ENCODE measurements around the gene UBASH3B.

Gene UBASH3B

GRCh38 chr11:122628810-122629555 lies 26.5 kb upstream of the UBASH3B start:
- TF ChIP-seq L3MBTL2 (conservative IDR thresholded peaks at IDR 0.05) (no peak), ZNF384 (IDR thresholded peaks at IDR 0.05) (no peak), FOXK2 (IDR thresholded peaks at IDR 0.05) (no peak), FOXM1 (IDR thresholded peaks at IDR 0.05; ENCODE audit: borderline replicate concordance) (no peak), BHLHE40 (IDR thresholded peaks at IDR 0.05; ENCODE audit: borderline replicate concordance) (no peak), ELF4 (IDR thresholded peaks at IDR 0.05) (no peak), HDGF (IDR thresholded peaks at IDR 0.05; ENCODE audit: borderline replicate concordance) (no peak), SP1 (IDR thresholded peaks at IDR 0.05) (no peak), FOXA1 (IDR thresholded peaks at IDR 0.05) (no peak)
- ChIA-PET POLR2A (no interaction called here), CTCF (interaction anchor here (0.6 to 2.7 kb wide), 10 partner anchors 10 to 225 kb away, joined by 3 to 23 read pairs (median 3); no protein-coding TSS in a partner anchor)
- peak; percentile 78 for DNase-seq (ENCODE audit: extremely low spot score)

- CTCF ChIA-PET, result interaction anchor here (0.6 kb wide), 1 partner anchor 123 kb away, joined by 3 read pairs; no protein-coding TSS in a partner anchor
- no peak for TF ChIP-seq BHLHE40 (IDR thresholded peaks at IDR 0.05; ENCODE audit: borderline replicate concordance)
- POLR2A ChIA-PET, result no interaction called here
- no peak for DNase-seq (ENCODE audit: extremely low spot score)
These were observed 23.2 kb upstream of the UBASH3B start for GRCh38 chr11:122632181-122632824.

GRCh38 chr11:122633219-122633829 lies 22.2 kb upstream of the UBASH3B start:
- DNase-seq (ENCODE audit: extremely low spot score), result peak; percentile 46
- ChIA-PET CTCF (interaction anchor here (0.6 to 1.5 kb wide), 3 partner anchors 122 to 148 kb away, joined by 3 read pairs; no protein-coding TSS in a partner anchor), POLR2A (no interaction called here)
- TF ChIP-seq FOXA1 (IDR thresholded peaks at IDR 0.05), result no peak
- TF ChIP-seq TARDBP (IDR thresholded peaks at IDR 0.05), result no peak
- no peak for TF ChIP-seq ZNF384 (IDR thresholded peaks at IDR 0.05)
- no peak for TF ChIP-seq NFRKB (IDR thresholded peaks at IDR 0.05)

GRCh38 chr11:122634501-122634900 lies 21.0 kb upstream of the UBASH3B start:
- POLR2A ChIA-PET, result no interaction called here

GRCh38 chr11:122637541-122637940 lies 18.0 kb upstream of the UBASH3B start:
- ChIA-PET CTCF (interaction anchor here (1.2 kb wide), 1 partner anchor 144 kb away, joined by 5 read pairs; no protein-coding TSS in a partner anchor), POLR2A (no interaction called here)
- no peak for DNase-seq (ENCODE audit: extremely low spot score)
- TF ChIP-seq LEF1 (IDR thresholded peaks at IDR 0.05; ENCODE audit: borderline replicate concordance), result no peak
- no peak for TF ChIP-seq L3MBTL2 (conservative IDR thresholded peaks at IDR 0.05)
- no peak for TF ChIP-seq BHLHE40 (IDR thresholded peaks at IDR 0.05; ENCODE audit: borderline replicate concordance)
- TF ChIP-seq HDGF (IDR thresholded peaks at IDR 0.05; ENCODE audit: borderline replicate concordance), result no peak
- TF ChIP-seq ZNF384 (IDR thresholded peaks at IDR 0.05), result no peak
- no peak for TF ChIP-seq SP1 (IDR thresholded peaks at IDR 0.05)
- no peak for TF ChIP-seq FOXM1 (IDR thresholded peaks at IDR 0.05; ENCODE audit: borderline replicate concordance)
- TF ChIP-seq CTBP1 (IDR thresholded peaks at IDR 0.05; ENCODE audit: borderline replicate concordance), result no peak
- no peak for TF ChIP-seq FOXK2 (IDR thresholded peaks at IDR 0.05)
- no peak for TF ChIP-seq FOXA1 (IDR thresholded peaks at IDR 0.05)
- TF ChIP-seq ELF4 (IDR thresholded peaks at IDR 0.05), result no peak
- TF ChIP-seq ARNT (IDR thresholded peaks at IDR 0.05), result no peak
- no peak for TF ChIP-seq SUZ12 (IDR thresholded peaks at IDR 0.05)
- TF ChIP-seq PKNOX1 (IDR thresholded peaks at IDR 0.05), result no peak
- TF ChIP-seq TARDBP (IDR thresholded peaks at IDR 0.05), result no peak
- no peak for TF ChIP-seq NFRKB (IDR thresholded peaks at IDR 0.05)

More at GRCh38 chr11:122634501-122634900, 21.0 kb upstream of the UBASH3B start:
- CTCF ChIA-PET, result interaction anchor here (1.5 kb wide), 1 partner anchor 146 kb away, joined by 3 read pairs; no protein-coding TSS in a partner anchor
- no peak for DNase-seq (ENCODE audit: extremely low spot score)
- TF ChIP-seq ELF4 (IDR thresholded peaks at IDR 0.05) (no peak), SP1 (IDR thresholded peaks at IDR 0.05) (no peak), BHLHE40 (IDR thresholded peaks at IDR 0.05; ENCODE audit: borderline replicate concordance) (no peak), L3MBTL2 (conservative IDR thresholded peaks at IDR 0.05) (no peak), LEF1 (IDR thresholded peaks at IDR 0.05; ENCODE audit: borderline replicate concordance) (no peak), PKNOX1 (IDR thresholded peaks at IDR 0.05) (no peak), SUZ12 (IDR thresholded peaks at IDR 0.05) (no peak), NFRKB (IDR thresholded peaks at IDR 0.05) (no peak), FOXK2 (IDR thresholded peaks at IDR 0.05) (no peak), FOXM1 (IDR thresholded peaks at IDR 0.05; ENCODE audit: borderline replicate concordance) (no peak), CTBP1 (IDR thresholded peaks at IDR 0.05; ENCODE audit: borderline replicate concordance) (no peak), ZNF384 (IDR thresholded peaks at IDR 0.05) (no peak), HDGF (IDR thresholded peaks at IDR 0.05; ENCODE audit: borderline replicate concordance) (no peak), FOXA1 (IDR thresholded peaks at IDR 0.05) (no peak), ARNT (IDR thresholded peaks at IDR 0.05) (no peak), TARDBP (IDR thresholded peaks at IDR 0.05) (no peak)

GRCh38 chr11:122642472-122642922 lies 13.0 kb upstream of the UBASH3B start:
- DNase-seq (ENCODE audit: extremely low spot score), result no peak
- ChIA-PET POLR2A (no interaction called here), CTCF (no interaction called here)
- TF ChIP-seq SP1 (IDR thresholded peaks at IDR 0.05) (no peak), LEF1 (IDR thresholded peaks at IDR 0.05; ENCODE audit: borderline replicate concordance) (no peak)

Data from HEK293T (cell line).